Spinal cord (tissue), 10 donors: ENCODE data around the gene DCAF12. TPM values are rescaled to one million over a fixed set of nuclear protein-coding genes. Genes with fewer than 3 reads are reported as not detected.

Experiments
- DNase-seq, 6 donors: peaks; one replicate each; pipeline versions ENCODE4 v3.0.0 to v3.0.0-alpha.2; 2013 to 2015; ENCODE audit warnings: low spot score in 6 of 6, low read depth in 4 of 6
- H3K27ac ChIP-seq: one replicate; pipeline ENCODE4 v1.5.1; 2013; ENCODE audit warnings: low read depth, low read length, control low read depth
- H3K27me3 ChIP-seq: one replicate; pipeline ENCODE4 v1.6.1; 2013; ENCODE audit warnings: low read length; ENCODE audit not compliant: control insufficient read depth, insufficient read depth
- H3K36me3 ChIP-seq: one replicate; pipeline ENCODE4 v1.6.1; 2013; ENCODE audit warnings: low read length; ENCODE audit not compliant: control insufficient read depth, insufficient read depth
- H3K4me1 ChIP-seq: one replicate; pipeline ENCODE4 v1.6.1; 2013; ENCODE audit warnings: low read length; ENCODE audit not compliant: control insufficient read depth, insufficient read depth
- H3K4me3 ChIP-seq: one replicate; pipeline ENCODE4 v1.5.1; 2013; ENCODE audit warnings: low read depth, low read length, control low read depth
- H3K9me3 ChIP-seq: one replicate; pipeline ENCODE4 v1.6.1; 2013; ENCODE audit warnings: low read length; ENCODE audit not compliant: control insufficient read depth, insufficient read depth
- WGBS: methylation state at CpG from one replicate; pipeline ENCODE4 v1.1.5; 2013; ENCODE audit warnings: missing lambda C conversion rate; ENCODE audit not compliant: insufficient coverage; 5-methylcytosine and 5-hydroxymethylcytosine counted together
- polyA plus RNA-seq, 2 donors: library from polyadenylated mRNA; unstranded; fragments of 120-200 nt; gene quantifications; one replicate each; pipeline ENCODE4 v1.2.1, GENCODE V29; 2013; ENCODE audit not compliant: insufficient read length in 2 of 2
- total RNA-seq, 2 donors: library from RNA; depleted of rRNA in 1 of 2; stranded (reverse); fragments of 120-200 nt in 1 of 2; fragments of >200 nt in 1 of 2; gene quantifications; one replicate each; pipeline versions ENCODE4 v1.2.3 to v1.2.4, GENCODE V29; 2013 to 2014
- donor health status: healthy.

The DCAF12 gene
- total and polyA plus RNA-seq, 4 donors, result 32.3 to 46.9 (median 41.3) TPM

- Histone ChIP-seq H3K9me3 (no peaks in the 10 kb centered on the region), H3K4me3 (no peak overlapping the region), H3K27ac (no peak overlapping the region), H3K27me3 (no peaks in the 10 kb centered on the region), H3K4me1 (no peaks in the 10 kb centered on the region), H3K36me3 (peaks cover 79% of the 10 kb centered on the region)
- no peak for DNase-seq
- 98% methylated on average over 4 of the region's 11 CpGs for WGBS
These were observed 23.7 kb downstream of the DCAF12 start for GRCh38 chr9:34102796-34103195.

- H3K4me1 ChIP-seq, result no peaks in the 10 kb centered on the region
- WGBS, result 78% methylated on average over 3 of the region's 5 CpGs
- H3K27me3 ChIP-seq, result no peaks in the 10 kb centered on the region
- no peak for DNase-seq
- no peak overlapping the region for H3K27ac ChIP-seq
- no peak overlapping the region for H3K4me3 ChIP-seq
- no peaks in the 10 kb centered on the region for H3K9me3 ChIP-seq
- peaks cover 72% of the 10 kb centered on the region for H3K36me3 ChIP-seq
These were observed 28.2 kb downstream of the DCAF12 start for GRCh38 chr9:34098307-34098706.

- Histone ChIP-seq H3K36me3 (peaks cover 72% of the 10 kb centered on the region), H3K27ac (no peak overlapping the region), H3K27me3 (no peaks in the 10 kb centered on the region), H3K4me1 (no peaks in the 10 kb centered on the region), H3K4me3 (no peak overlapping the region), H3K9me3 (no peaks in the 10 kb centered on the region)
- WGBS, result no CpG with 5 or more reads among the region's 1 CpG
- DNase-seq, result no peak
These were observed 28.6 kb downstream of the DCAF12 start for GRCh38 chr9:34097865-34098264.

GRCh38 chr9:34096751-34097150, 29.7 kb downstream of the DCAF12 start:
- Histone ChIP-seq H3K27ac (no peak overlapping the region), H3K4me1 (no peaks in the 10 kb centered on the region), H3K9me3 (no peaks in the 10 kb centered on the region), H3K4me3 (no peak overlapping the region), H3K36me3 (peaks cover 67% of the 10 kb centered on the region), H3K27me3 (no peaks in the 10 kb centered on the region)
- DNase-seq, result no peak
- 79% methylated on average over 3 of the region's 4 CpGs for WGBS

GRCh38 chr9:34093578-34093977, 32.9 kb downstream of the DCAF12 start:
- Histone ChIP-seq H3K36me3 (peaks cover 74% of the 10 kb centered on the region), H3K27ac (no peak overlapping the region), H3K27me3 (no peaks in the 10 kb centered on the region), H3K4me3 (no peak overlapping the region), H3K9me3 (no peaks in the 10 kb centered on the region), H3K4me1 (no peaks in the 10 kb centered on the region)
- 81% methylated on average over 3 of the region's 5 CpGs for WGBS
- no peak for DNase-seq

GRCh38 chr9:34089311-34089710, 37.2 kb downstream of the DCAF12 start:
- Histone ChIP-seq H3K36me3 (peaks cover 57% of the 10 kb centered on the region), H3K4me1 (peaks cover 19% of the 10 kb centered on the region), H3K27me3 (no peaks in the 10 kb centered on the region), H3K9me3 (no peaks in the 10 kb centered on the region), H3K27ac (no peak overlapping the region), H3K4me3 (no peak overlapping the region)
- peak in 1 of 6 donors; percentile 49 for DNase-seq
- WGBS, result 77% methylated on average over 5 of the region's 7 CpGs

- WGBS, result 50% methylated on average over 1 of the region's 1 CpG
- no peaks in the 10 kb centered on the region for H3K9me3 ChIP-seq
- H3K27me3 ChIP-seq, result no peaks in the 10 kb centered on the region
- no peak for DNase-seq
- H3K27ac ChIP-seq, result no peak overlapping the region
- no peak overlapping the region for H3K4me3 ChIP-seq
- peaks cover 26% of the 10 kb centered on the region for H3K4me1 ChIP-seq
- peaks cover 41% of the 10 kb centered on the region for H3K36me3 ChIP-seq
These were observed 39.1 kb downstream of the DCAF12 start for GRCh38 chr9:34087370-34087769.

GRCh38 chr9:34086864-34087263, 39.6 kb downstream of the DCAF12 start:
- peak overlapping the region; percentile 2 for H3K27ac ChIP-seq
- H3K4me3 ChIP-seq, result no peak overlapping the region
- H3K4me1 ChIP-seq, result peaks cover 26% of the 10 kb centered on the region
- peaks cover 39% of the 10 kb centered on the region for H3K36me3 ChIP-seq
- no peaks in the 10 kb centered on the region for H3K9me3 ChIP-seq
- DNase-seq, result no peak
- no peaks in the 10 kb centered on the region for H3K27me3 ChIP-seq

GRCh38 chr9:34085581-34086500, 40.7 kb downstream of the DCAF12 start:
- H3K4me3 ChIP-seq, result no peak overlapping the region
- peak in 1 of 6 donors; percentile 16 for DNase-seq
- WGBS, result 70% methylated on average over 3 of the region's 6 CpGs
- H3K27ac ChIP-seq, result peak overlapping the region; percentile 78
- peaks cover 32% of the 10 kb centered on the region for H3K36me3 ChIP-seq
- no peaks in the 10 kb centered on the region for H3K9me3 ChIP-seq
- H3K4me1 ChIP-seq, result peaks cover 26% of the 10 kb centered on the region
- H3K27me3 ChIP-seq, result no peaks in the 10 kb centered on the region

- 44% methylated on average over 1 of the region's 1 CpG for WGBS
- H3K27ac ChIP-seq, result peak overlapping the region; percentile 80
- peak; percentile 38 to 90 (median 70) for DNase-seq
These were observed 41.9 kb downstream of the DCAF12 start for GRCh38 chr9:34084562-34084961.

More at GRCh38 chr9:34084562-34084961, 41.9 kb downstream of the DCAF12 start:
- no peaks in the 10 kb centered on the region for H3K27me3 ChIP-seq
- H3K9me3 ChIP-seq, result no peaks in the 10 kb centered on the region
- H3K4me3 ChIP-seq, result no peak overlapping the region
- peaks cover 23% of the 10 kb centered on the region for H3K36me3 ChIP-seq
- H3K4me1 ChIP-seq, result peaks cover 26% of the 10 kb centered on the region
